GM12878 (cell line): ENCODE measurements around the gene PNRC1.

Experiments used
- CUX1 ChIP-seq: IDR thresholded peaks from 2 replicates; pipeline ENCODE4 v1.6.1; 2012; ENCODE audit warnings: improper control_type of control experiment, low read depth, low read length; ENCODE audit not compliant: insufficient replicate concordance
- EZH2 ChIP-seq: IDR thresholded peaks from 2 replicates; pipeline ENCODE4 v1.6.1; 2012; ENCODE audit warnings: low read depth, mild to moderate bottlenecking, control low read depth, inconsistent platforms, low read length, borderline replicate concordance; ENCODE audit not compliant: control insufficient read depth
- MYC ChIP-seq: IDR thresholded peaks from 2 replicates; pipeline ENCODE4 v1.6.1; 2011; ENCODE audit warnings: mild to moderate bottlenecking, low read length, moderate library complexity, inconsistent platforms; ENCODE audit not compliant: insufficient read depth, insufficient replicate concordance, insufficient read length, severe bottlenecking
- POLR2A ChIP-seq: IDR thresholded peaks from 2 replicates; pipeline ENCODE4 v1.6.1; 2011; ENCODE audit warnings: low read depth, mild to moderate bottlenecking, low read length
- TF ChIP-seq, protein P1 (sequence below), 3 experiments: IDR thresholded peaks in 2 of 3; conservative IDR thresholded peaks in 1 of 3; 2 replicates each; pipeline ENCODE4 v1.5.1; 2011; ENCODE audit warnings: low read depth in 3 of 3, low read length in 3 of 3, mild to moderate bottlenecking in 3 of 3, control low read depth in 2 of 3, moderate library complexity in 2 of 3, inconsistent platforms in 1 of 3, mixed read lengths in 1 of 3; ENCODE audit not compliant: control insufficient read depth in 2 of 3, insufficient read depth in 1 of 3; ENCODE audit errors: extremely low read depth in 1 of 3
- TF ChIP-seq, protein P2 (sequence below): fragments of 450-650 bp; IDR thresholded peaks from 2 replicates; pipeline ENCODE4 v1.6.1; 2017; ENCODE audit warnings: mild to moderate bottlenecking, moderate library complexity

DNA sequence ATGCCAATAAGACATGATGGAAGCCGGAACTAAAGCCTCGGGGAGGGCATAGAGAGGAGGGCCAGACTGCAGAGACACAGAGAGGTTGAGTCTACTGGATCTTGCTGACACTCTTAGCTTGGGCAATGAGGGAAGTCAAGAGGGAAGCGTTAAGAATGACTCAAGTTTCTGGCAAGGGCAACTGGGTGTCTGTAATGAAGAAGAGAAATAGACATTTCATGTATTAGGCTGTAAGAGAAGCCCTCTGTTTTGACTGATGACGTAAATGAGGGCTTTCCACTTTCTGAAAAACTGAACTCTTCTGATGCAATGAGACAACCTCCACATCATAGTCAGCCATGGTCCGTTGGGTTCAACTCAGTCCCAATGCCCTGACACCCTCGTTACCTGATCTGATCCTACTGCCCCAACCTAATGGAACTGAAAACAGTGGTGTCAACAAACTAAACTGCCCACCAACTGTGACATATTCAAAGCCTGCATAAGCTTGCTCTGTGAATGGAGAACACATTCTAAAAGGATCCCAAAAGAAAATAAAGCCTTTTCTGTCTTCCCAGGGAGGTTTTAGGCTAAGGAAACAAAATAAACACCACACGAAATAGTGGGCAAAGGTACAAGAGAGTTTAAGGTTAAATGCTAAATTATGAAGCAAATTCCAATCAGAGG is 45.8 kb upstream of the PNRC1 start:
- TF ChIP-seq POLR2A (no peak), EZH2 (no peak), MYC (no peak), CUX1 (no peak)
- TF ChIP-seq, protein P1, sequence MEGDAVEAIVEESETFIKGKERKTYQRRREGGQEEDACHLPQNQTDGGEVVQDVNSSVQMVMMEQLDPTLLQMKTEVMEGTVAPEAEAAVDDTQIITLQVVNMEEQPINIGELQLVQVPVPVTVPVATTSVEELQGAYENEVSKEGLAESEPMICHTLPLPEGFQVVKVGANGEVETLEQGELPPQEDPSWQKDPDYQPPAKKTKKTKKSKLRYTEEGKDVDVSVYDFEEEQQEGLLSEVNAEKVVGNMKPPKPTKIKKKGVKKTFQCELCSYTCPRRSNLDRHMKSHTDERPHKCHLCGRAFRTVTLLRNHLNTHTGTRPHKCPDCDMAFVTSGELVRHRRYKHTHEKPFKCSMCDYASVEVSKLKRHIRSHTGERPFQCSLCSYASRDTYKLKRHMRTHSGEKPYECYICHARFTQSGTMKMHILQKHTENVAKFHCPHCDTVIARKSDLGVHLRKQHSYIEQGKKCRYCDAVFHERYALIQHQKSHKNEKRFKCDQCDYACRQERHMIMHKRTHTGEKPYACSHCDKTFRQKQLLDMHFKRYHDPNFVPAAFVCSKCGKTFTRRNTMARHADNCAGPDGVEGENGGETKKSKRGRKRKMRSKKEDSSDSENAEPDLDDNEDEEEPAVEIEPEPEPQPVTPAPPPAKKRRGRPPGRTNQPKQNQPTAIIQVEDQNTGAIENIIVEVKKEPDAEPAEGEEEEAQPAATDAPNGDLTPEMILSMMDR (IDR thresholded peaks at IDR 0.05 in 2 of 3, conservative IDR thresholded peaks at IDR 0.05 in 1 of 3; ENCODE audit: control insufficient read depth in 2 of 3, extremely low read depth in 1 of 3, insufficient read depth in 1 of 3, low read depth in 3 of 3, low read length in 3 of 3): no peak
- TF ChIP-seq, protein P2, sequence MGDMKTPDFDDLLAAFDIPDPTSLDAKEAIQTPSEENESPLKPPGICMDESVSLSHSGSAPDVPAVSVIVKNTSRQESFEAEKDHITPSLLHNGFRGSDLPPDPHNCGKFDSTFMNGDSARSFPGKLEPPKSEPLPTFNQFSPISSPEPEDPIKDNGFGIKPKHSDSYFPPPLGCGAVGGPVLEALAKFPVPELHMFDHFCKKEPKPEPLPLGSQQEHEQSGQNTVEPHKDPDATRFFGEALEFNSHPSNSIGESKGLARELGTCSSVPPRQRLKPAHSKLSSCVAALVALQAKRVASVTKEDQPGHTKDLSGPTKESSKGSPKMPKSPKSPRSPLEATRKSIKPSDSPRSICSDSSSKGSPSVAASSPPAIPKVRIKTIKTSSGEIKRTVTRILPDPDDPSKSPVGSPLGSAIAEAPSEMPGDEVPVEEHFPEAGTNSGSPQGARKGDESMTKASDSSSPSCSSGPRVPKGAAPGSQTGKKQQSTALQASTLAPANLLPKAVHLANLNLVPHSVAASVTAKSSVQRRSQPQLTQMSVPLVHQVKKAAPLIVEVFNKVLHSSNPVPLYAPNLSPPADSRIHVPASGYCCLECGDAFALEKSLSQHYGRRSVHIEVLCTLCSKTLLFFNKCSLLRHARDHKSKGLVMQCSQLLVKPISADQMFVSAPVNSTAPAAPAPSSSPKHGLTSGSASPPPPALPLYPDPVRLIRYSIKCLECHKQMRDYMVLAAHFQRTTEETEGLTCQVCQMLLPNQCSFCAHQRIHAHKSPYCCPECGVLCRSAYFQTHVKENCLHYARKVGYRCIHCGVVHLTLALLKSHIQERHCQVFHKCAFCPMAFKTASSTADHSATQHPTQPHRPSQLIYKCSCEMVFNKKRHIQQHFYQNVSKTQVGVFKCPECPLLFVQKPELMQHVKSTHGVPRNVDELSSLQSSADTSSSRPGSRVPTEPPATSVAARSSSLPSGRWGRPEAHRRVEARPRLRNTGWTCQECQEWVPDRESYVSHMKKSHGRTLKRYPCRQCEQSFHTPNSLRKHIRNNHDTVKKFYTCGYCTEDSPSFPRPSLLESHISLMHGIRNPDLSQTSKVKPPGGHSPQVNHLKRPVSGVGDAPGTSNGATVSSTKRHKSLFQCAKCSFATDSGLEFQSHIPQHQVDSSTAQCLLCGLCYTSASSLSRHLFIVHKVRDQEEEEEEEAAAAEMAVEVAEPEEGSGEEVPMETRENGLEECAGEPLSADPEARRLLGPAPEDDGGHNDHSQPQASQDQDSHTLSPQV: no peak
